Testis (tissue), 3 donors: ENCODE data around the gene STAG1. TPM values are rescaled to one million over a fixed set of nuclear protein-coding genes. Genes with fewer than 3 reads are reported as not detected.

ENCODE experiments used
- DNase-seq: peaks from one replicate; pipeline ENCODE4 v3.0.0-alpha.2; 2019
- H3K27ac ChIP-seq, 2 donors: fragments of 200-600 bp; sonication (generic); one replicate each; pipeline ENCODE4 v1.5.1; 2019
- H3K27me3 ChIP-seq: fragments of 200-600 bp; sonication (generic); one replicate; pipeline ENCODE4 v1.5.1; 2019
- H3K36me3 ChIP-seq: fragments of 200-600 bp; sonication (generic); one replicate; pipeline ENCODE4 v1.5.1; 2017; ENCODE audit warnings: low read depth; ENCODE audit errors: missing control alignments
- H3K4me1 ChIP-seq: fragments of 200-600 bp; sonication (generic); one replicate; pipeline ENCODE4 v1.5.1; 2019
- H3K4me3 ChIP-seq, 2 donors: fragments of 200-600 bp; sonication (generic); one replicate each; pipeline ENCODE4 v1.5.1; 2017 to 2019
- H3K9me3 ChIP-seq: fragments of 200-600 bp; sonication (generic); one replicate; pipeline ENCODE4 v1.5.1; 2017
- POLR2A ChIP-seq: fragments of 450-650 bp; IDR thresholded peaks from one replicate; pipeline ENCODE4 v1.6.1; 2017; ENCODE audit warnings: antibody characterized with exemption, mild to moderate bottlenecking, moderate library complexity
- WGBS, 2 donors: methylation state at CpG; one replicate each; pipeline ENCODE4 v1.1.5; 2018; 5-methylcytosine and 5-hydroxymethylcytosine counted together
- intact Hi-C: fragments of 100-400 bp; cut with DNase I; formaldehyde crosslinking; loops from one replicate; pipeline ENCODE4 v1.15.1; 2023; ENCODE audit warnings: low total_unique reads
- polyA plus RNA-seq: library from polyadenylated mRNA; stranded (reverse); fragments of 350-450 nt; fragmentation: Illumina TruSeq; extraction: RNeasy Lipid Tissue Mini Kit (QIAGEN cat#74804); gene quantifications from one replicate; pipeline ENCODE4 v1.2.3, GENCODE V29; 2014; ENCODE audit warnings: low read depth, low replicate concordance; ENCODE audit not compliant: insufficient read depth
- total RNA-seq, 2 donors: library from RNA; depleted of rRNA; stranded (reverse); fragments of >200 nt; gene quantifications; one replicate each; pipeline ENCODE4 v1.2.3, GENCODE V29; 2016
- TF ChIP-seq, protein P1 (sequence below), 3 experiments: fragments of 450-650 bp in 2 of 3; fragments of 200-600 bp in 1 of 3; sonication (generic) in 1 of 3; IDR thresholded peaks; one replicate each; pipeline ENCODE4 v1.5.1; 2016 to 2019; ENCODE audit warnings: antibody characterized with exemption in 3 of 3, mild to moderate bottlenecking in 2 of 3, moderate library complexity in 1 of 3

Gene STAG1
- total and polyA plus RNA-seq, 3 donors from 2014 or later, result 14.3 to 45.3 (median 40.2) TPM

DNA sequence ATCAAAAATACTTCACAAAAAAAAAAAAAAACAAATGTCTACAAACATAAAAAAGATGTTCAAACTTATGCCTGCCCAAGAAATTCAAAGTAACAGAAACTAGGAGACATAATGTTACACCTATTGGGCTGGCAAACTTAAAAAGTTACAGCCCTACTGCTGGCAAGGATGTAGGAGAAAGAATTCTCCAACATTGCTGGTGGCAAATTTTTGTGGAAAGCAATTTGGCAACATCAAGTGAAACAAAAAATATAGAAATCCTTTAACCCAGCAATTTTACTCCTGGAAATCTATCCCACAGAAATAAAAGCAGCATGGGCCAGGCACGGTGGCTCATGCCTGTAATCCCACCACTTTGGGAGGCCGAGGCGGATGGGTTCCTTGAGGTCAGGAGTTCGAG is 73.2 kb downstream of the STAG1 start:
- Histone ChIP-seq H3K36me3 (no peaks in the 10 kb centered on the region), H3K4me3 (no peak overlapping the region), H3K4me1 (no peaks in the 10 kb centered on the region), H3K27ac (no peak overlapping the region), H3K27me3 (no peaks in the 10 kb centered on the region), H3K9me3 (no peaks in the 10 kb centered on the region)
- intact Hi-C loops, result no loop called here
- WGBS, 2 donors, result 86 to 96% methylated on average over 4 of the region's 4 CpGs
- TF ChIP-seq, protein P1, sequence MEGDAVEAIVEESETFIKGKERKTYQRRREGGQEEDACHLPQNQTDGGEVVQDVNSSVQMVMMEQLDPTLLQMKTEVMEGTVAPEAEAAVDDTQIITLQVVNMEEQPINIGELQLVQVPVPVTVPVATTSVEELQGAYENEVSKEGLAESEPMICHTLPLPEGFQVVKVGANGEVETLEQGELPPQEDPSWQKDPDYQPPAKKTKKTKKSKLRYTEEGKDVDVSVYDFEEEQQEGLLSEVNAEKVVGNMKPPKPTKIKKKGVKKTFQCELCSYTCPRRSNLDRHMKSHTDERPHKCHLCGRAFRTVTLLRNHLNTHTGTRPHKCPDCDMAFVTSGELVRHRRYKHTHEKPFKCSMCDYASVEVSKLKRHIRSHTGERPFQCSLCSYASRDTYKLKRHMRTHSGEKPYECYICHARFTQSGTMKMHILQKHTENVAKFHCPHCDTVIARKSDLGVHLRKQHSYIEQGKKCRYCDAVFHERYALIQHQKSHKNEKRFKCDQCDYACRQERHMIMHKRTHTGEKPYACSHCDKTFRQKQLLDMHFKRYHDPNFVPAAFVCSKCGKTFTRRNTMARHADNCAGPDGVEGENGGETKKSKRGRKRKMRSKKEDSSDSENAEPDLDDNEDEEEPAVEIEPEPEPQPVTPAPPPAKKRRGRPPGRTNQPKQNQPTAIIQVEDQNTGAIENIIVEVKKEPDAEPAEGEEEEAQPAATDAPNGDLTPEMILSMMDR (IDR thresholded peaks at IDR 0.05), result no peak
- no peak for TF ChIP-seq POLR2A
- DNase-seq, result no peak

DNA sequence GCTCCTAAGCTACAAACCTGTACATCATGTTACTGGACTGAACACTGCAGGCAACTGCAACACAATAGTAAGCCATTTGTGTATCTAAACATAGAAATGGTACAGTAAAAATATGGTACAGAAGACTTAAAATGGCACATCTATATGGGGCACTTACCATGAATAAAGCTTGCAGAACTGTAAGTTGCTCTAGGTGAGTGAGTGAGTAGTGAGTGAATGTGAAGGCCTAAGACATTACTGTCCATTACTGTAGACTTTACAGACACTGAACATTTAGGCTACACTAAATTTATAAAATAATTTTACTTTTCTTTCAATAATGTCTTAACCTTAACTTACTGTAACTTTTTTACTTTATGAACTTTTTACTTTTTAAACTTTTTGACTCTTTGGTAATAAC is 76.2 kb downstream of the STAG1 start:
- H3K9me3 ChIP-seq, result no peaks in the 10 kb centered on the region
- TF ChIP-seq, protein P1 (IDR thresholded peaks at IDR 0.05), result no peak
- TF ChIP-seq POLR2A, result no peak
- H3K4me1 ChIP-seq, result no peaks in the 10 kb centered on the region
- intact Hi-C loops, result no loop called here
- no peaks in the 10 kb centered on the region for H3K36me3 ChIP-seq
- H3K27me3 ChIP-seq, result no peaks in the 10 kb centered on the region
- H3K27ac ChIP-seq, result no peak overlapping the region
- no peak for DNase-seq
- no peak overlapping the region for H3K4me3 ChIP-seq

DNA sequence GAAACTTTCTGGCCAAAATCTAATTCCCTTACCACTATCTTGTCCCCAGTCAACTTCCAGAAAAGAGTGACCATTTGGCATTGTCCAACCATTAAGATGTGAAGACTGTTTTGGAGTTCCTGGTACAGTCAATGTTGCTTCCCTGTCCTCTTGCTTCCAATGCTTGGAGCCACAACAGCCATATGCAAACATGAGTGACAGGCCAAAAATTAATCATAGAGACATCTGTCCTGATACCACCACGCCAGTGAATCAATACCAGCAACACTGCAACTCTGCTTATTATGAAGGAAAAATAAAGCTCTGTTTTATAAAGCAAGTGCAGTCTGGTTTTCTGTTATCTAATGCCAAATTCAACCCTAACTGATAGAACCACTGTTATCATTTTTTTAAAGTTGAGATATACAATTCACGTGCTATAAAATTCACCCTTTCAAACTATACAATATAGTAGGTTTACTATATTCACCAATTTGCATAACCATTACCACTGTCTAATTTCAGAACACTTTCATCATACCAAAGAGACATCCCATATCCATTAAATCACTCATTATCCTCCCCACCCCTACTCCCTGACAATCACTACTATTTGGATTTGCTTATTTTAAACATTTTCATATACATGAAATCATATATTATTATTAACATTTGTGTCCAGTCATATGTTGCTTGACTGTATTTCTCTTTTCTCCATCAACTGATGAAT is 76.9 kb downstream of the STAG1 start:
- Histone ChIP-seq H3K4me1 (no peaks in the 10 kb centered on the region), H3K36me3 (no peaks in the 10 kb centered on the region)
- 77 to 80% methylated on average over 2 of the region's 2 CpGs for WGBS, 2 donors

DNA sequence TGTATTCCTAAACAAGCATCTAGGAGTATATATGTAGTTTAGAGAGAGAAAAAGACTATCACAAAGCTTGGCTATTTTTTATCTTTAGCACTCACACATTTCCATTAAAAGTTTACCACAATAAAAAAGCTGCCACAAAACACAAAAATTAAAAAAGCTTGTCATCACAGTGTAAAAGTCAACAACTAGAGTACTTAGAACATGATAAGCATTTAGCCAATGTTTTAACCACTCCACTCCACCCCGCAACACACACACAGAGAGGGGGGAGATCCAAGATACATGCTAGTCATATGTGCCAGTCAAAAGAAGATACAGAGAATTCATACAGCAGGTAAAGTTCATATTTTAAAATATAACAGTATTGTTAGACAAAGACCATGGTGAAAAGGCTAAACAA is 79.7 kb downstream of the STAG1 start:
- H3K27me3 ChIP-seq, result no peaks in the 10 kb centered on the region
- H3K4me3 ChIP-seq, result no peak overlapping the region
- 86 to 91% methylated on average over 1 of the region's 1 CpG for WGBS, 2 donors
- H3K4me1 ChIP-seq, result no peaks in the 10 kb centered on the region
- no peaks in the 10 kb centered on the region for H3K9me3 ChIP-seq
- no peak overlapping the region for H3K27ac ChIP-seq
- intact Hi-C loops, result no loop called here
- DNase-seq, result no peak
- TF ChIP-seq, protein P1 (IDR thresholded peaks at IDR 0.05), result no peak
- TF ChIP-seq POLR2A, result no peak
- H3K36me3 ChIP-seq, result no peaks in the 10 kb centered on the region

More for the DNA sequence above, 76.9 kb downstream of the STAG1 start:
- Histone ChIP-seq H3K4me3 (no peak overlapping the region), H3K9me3 (no peaks in the 10 kb centered on the region), H3K27me3 (no peaks in the 10 kb centered on the region), H3K27ac (no peak overlapping the region)
- TF ChIP-seq POLR2A, result no peak
- TF ChIP-seq, protein P1 (IDR thresholded peaks at IDR 0.05), result no peak
- intact Hi-C loops, result no loop called here
- DNase-seq, result no peak

DNA sequence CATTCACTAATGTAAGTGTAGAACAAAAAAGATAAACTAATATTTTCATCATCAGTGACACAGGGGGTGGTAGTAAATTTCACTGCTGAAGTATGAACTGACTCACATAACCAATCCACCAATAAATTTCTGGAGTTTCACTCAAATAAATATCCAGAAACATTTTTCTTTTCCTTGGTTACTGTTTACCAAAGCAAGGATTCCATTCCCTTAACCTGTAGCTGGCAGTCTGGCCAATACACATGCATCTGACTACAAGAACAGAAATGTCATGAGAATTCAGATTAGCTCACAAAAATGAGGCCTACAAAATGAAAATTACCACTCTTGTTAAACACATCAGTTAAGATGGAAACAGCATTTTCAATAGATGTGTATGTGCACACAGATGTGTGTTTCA is 80.3 kb downstream of the STAG1 start:
- no peak overlapping the region for H3K27ac ChIP-seq
- no peaks in the 10 kb centered on the region for H3K4me1 ChIP-seq
- no peaks in the 10 kb centered on the region for H3K36me3 ChIP-seq
- no peak for DNase-seq
- H3K9me3 ChIP-seq, result no peaks in the 10 kb centered on the region
- TF ChIP-seq, protein P1 (IDR thresholded peaks at IDR 0.05), result no peak
- TF ChIP-seq POLR2A, result no peak
- intact Hi-C loops, result no loop called here
- no peak overlapping the region for H3K4me3 ChIP-seq
- no peaks in the 10 kb centered on the region for H3K27me3 ChIP-seq
